K562 (cell line): ENCODE data around the gene UBE2S. TPM values are rescaled to one million over a fixed set of nuclear protein-coding genes. Genes with fewer than 3 reads are reported as not detected.
A peak's percentile ranks its signal among the peaks of the same experiment; 100 is the strongest.

Experiments
- BDP1 ChIP-seq: IDR thresholded peaks from 3 replicates; pipeline ENCODE4 v1.6.1; 2011; ENCODE audit not compliant: insufficient read length, insufficient read depth
- GTF2F1 ChIP-seq: IDR thresholded peaks from 2 replicates; pipeline ENCODE4 v1.6.1; 2011; ENCODE audit warnings: low read depth, low read length, improper control_type of control experiment
- HIVEP1 ChIP-seq: fragments of 250-450 bp; sonication (Bioruptor Pico); IDR thresholded peaks from 2 replicates; pipeline ENCODE4 v1.4.0; 2020; ENCODE audit warnings: mild to moderate bottlenecking
- HMG20B ChIP-seq: fragments of 250-450 bp; sonication (Bioruptor Pico); IDR thresholded peaks from 2 replicates; pipeline ENCODE4 v1.5.0; 2021; ENCODE audit warnings: mild to moderate bottlenecking
- MBD2 ChIP-seq: sonication (generic); IDR thresholded peaks from 2 replicates; pipeline ENCODE4 v1.6.1; 2016; ENCODE audit warnings: low read depth, borderline replicate concordance
- RAD21 ChIP-seq, 2 experiments: fragments of 250-450 bp in 1 of 2; fragments of 450-650 bp in 1 of 2; sonication (Bioruptor Pico) in 1 of 2; formaldehyde crosslinking in 1 of 2; IDR thresholded peaks in 1 of 2; conservative IDR thresholded peaks in 1 of 2; 2 replicates each; pipeline versions ENCODE4 v1.4.0 to v1.8.0; 2020 to 2022; ENCODE audit warnings: mild to moderate bottlenecking in 2 of 2, moderate library complexity in 1 of 2
- SRSF7 ChIP-seq: fragments of 200-400 bp; formaldehyde crosslinking; optimal IDR thresholded peaks from 2 replicates; pipeline ENCODE3; 2017; ENCODE audit warnings: mild to moderate bottlenecking, low read depth, low read length
- ZNF184 ChIP-seq: sonication (generic); formaldehyde crosslinking; IDR thresholded peaks from 2 replicates; pipeline ENCODE4 v1.5.0; 2020; ENCODE audit warnings: missing genetic modification reagents
- ZNF3 ChIP-seq: fragments of 250-450 bp; sonication (Bioruptor Pico); IDR thresholded peaks from 2 replicates; pipeline ENCODE4 v1.5.0; 2021; ENCODE audit warnings: mild to moderate bottlenecking, moderate library complexity
- ZNF644 ChIP-seq: fragments of 200-800 bp; sonication (Bioruptor generic); IDR thresholded peaks from 2 replicates; pipeline ENCODE4 v1.6.1; 2016; ENCODE audit warnings: low read depth, missing genetic modification characterization, missing compliant biosample characterization
- ZNF717 ChIP-seq: fragments of 250-450 bp; sonication (Bioruptor Pico); IDR thresholded peaks from 2 replicates; pipeline ENCODE4 v1.5.0; 2021
- polyA plus RNA-seq, 8 experiments: library from polyadenylated mRNA; depleted of rRNA in 4 of 8; stranded (reverse) in 5 of 8; unstranded in 3 of 8; fragments of >200 nt; fragmentation: Nextera tagmentation in 2 of 8; fragmentation: Illumina TruSeq in 1 of 8; extraction: Ambion mirVana in 2 of 8; extraction: Trizol in 1 of 8; gene quantifications; 2 replicates each; pipeline versions ENCODE4 v1.2.1 to v1.2.3, GENCODE V29; 2011 to 2014; ENCODE audit warnings: inconsistent platforms in 1 of 8, missing spikeins in 1 of 8
- total RNA-seq, 7 experiments: library from RNA; depleted of rRNA in 6 of 7; stranded (reverse); fragments of >200 nt in 6 of 7; fragmentation: Illumina TruSeq in 2 of 7; extraction: Trizol in 2 of 7; gene quantifications; 2 replicates each; pipeline versions ENCODE4 v1.2.1 to v1.2.3, GENCODE V29; 2011 to 2021; ENCODE audit warnings: low replicate concordance in 1 of 7
- TF ChIP-seq, protein P1 (sequence below), 3 experiments: fragments of 200-800 bp in 1 of 3; fragments of 250-450 bp in 1 of 3; fragments of 450-650 bp in 1 of 3; sonication (Bioruptor Pico) in 1 of 3; sonication (Bioruptor generic) in 1 of 3; formaldehyde crosslinking in 1 of 3; IDR thresholded peaks; 2 replicates each; pipeline versions ENCODE4 v1.6.1 to v1.8.0; 2016 to 2022; ENCODE audit warnings: mild to moderate bottlenecking in 2 of 3, missing genetic modification characterization in 2 of 3, missing compliant biosample characterization in 1 of 3, moderate library complexity in 1 of 3
- TF ChIP-seq, protein P2 (sequence below): fragments of 250-450 bp; sonication (Bioruptor Pico); IDR thresholded peaks from 2 replicates; pipeline ENCODE4 v1.9.0; 2021; ENCODE audit warnings: mild to moderate bottlenecking, inconsistent platforms
- TF ChIP-seq, protein P3 (sequence below), 2 experiments: IDR thresholded peaks; 2 replicates each; pipeline ENCODE4 v1.6.1; 2011; ENCODE audit warnings: borderline replicate concordance in 1 of 2, control low read depth in 1 of 2, low read depth in 1 of 2, low read length in 1 of 2, mild to moderate bottlenecking in 1 of 2, mixed read lengths in 1 of 2, moderate library complexity in 1 of 2; ENCODE audit not compliant: insufficient read depth in 1 of 2, insufficient read length in 1 of 2, poor library complexity in 1 of 2, severe bottlenecking in 1 of 2; ENCODE audit errors: extremely low read depth in 1 of 2
- TF ChIP-seq, protein P4 (sequence below): fragments of 450-650 bp; IDR thresholded peaks from 2 replicates; pipeline ENCODE4 v1.6.1; 2018; ENCODE audit not compliant: partially characterized antibody

The UBE2S gene
- total and polyA plus RNA-seq, 9 of the 15 experiments (the other 6 are each of a cell fraction or from before 2014, with no cell fraction given): 1.5 to 1,305 (median 157) TPM

DNA sequence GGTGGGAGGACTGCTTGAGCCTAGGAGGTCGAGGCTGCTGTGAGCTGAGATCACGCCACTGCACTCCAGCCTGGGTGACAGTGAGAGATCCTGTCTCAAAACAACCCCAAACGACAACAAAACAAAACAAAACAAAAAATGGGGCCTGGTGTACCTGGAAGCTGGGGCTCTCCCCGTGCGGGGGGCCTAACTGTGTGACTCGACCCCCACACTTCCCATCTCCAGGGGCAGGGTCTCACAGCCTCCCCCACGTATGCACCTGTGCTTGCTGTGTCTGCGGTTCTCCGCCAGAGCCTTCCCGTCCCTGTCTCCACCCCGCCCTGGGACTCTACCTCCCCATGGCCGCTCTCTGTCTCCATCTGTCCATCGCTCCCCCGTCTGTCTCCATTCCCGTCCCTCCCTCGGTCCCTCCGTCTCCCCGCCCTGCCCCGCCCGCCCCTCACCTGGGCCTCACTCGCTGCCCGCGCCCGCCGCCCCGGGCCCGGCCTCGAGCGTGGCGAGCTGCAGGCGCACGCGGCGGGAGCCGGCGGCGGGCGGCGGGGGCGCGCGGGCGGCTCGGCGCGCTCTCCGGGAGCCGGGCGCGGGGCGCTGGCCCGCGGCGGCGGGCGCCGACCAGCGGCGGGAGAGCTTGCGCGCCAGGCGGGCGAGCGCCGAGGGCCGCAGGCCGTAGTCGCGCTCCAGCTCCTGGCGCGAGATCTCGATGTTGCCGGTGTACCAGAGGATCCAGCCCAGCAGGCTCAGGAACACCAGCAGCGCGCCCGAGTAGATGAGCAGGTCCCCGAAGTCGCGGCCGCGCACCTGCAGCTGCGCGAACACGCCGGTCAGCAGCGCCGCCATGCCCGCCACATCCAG, 24.1 kb downstream of the UBE2S start (continued):
- TF ChIP-seq, protein P1, sequence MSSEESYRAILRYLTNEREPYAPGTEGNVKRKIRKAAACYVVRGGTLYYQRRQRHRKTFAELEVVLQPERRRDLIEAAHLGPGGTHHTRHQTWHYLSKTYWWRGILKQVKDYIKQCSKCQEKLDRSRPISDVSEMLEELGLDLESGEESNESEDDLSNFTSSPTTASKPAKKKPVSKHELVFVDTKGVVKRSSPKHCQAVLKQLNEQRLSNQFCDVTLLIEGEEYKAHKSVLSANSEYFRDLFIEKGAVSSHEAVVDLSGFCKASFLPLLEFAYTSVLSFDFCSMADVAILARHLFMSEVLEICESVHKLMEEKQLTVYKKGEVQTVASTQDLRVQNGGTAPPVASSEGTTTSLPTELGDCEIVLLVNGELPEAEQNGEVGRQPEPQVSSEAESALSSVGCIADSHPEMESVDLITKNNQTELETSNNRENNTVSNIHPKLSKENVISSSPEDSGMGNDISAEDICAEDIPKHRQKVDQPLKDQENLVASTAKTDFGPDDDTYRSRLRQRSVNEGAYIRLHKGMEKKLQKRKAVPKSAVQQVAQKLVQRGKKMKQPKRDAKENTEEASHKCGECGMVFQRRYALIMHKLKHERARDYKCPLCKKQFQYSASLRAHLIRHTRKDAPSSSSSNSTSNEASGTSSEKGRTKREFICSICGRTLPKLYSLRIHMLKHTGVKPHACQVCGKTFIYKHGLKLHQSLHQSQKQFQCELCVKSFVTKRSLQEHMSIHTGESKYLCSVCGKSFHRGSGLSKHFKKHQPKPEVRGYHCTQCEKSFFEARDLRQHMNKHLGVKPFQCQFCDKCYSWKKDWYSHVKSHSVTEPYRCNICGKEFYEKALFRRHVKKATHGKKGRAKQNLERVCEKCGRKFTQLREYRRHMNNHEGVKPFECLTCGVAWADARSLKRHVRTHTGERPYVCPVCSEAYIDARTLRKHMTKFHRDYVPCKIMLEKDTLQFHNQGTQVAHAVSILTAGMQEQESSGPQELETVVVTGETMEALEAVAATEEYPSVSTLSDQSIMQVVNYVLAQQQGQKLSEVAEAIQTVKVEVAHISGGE (CRISPR knock-in tag; IDR thresholded peaks at IDR 0.05): peak in 1 of 3 experiments; percentile 42; a peak in 1 of 6 replicates
- TF ChIP-seq GTF2F1: no peak
- TF ChIP-seq, protein P2, sequence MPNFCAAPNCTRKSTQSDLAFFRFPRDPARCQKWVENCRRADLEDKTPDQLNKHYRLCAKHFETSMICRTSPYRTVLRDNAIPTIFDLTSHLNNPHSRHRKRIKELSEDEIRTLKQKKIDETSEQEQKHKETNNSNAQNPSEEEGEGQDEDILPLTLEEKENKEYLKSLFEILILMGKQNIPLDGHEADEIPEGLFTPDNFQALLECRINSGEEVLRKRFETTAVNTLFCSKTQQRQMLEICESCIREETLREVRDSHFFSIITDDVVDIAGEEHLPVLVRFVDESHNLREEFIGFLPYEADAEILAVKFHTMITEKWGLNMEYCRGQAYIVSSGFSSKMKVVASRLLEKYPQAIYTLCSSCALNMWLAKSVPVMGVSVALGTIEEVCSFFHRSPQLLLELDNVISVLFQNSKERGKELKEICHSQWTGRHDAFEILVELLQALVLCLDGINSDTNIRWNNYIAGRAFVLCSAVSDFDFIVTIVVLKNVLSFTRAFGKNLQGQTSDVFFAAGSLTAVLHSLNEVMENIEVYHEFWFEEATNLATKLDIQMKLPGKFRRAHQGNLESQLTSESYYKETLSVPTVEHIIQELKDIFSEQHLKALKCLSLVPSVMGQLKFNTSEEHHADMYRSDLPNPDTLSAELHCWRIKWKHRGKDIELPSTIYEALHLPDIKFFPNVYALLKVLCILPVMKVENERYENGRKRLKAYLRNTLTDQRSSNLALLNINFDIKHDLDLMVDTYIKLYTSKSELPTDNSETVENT (CRISPR knock-in tag): peak; percentile 50; the same call in 1 of the 2 replicates
- no peak for TF ChIP-seq ZNF184 (CRISPR knock-in tag)
- TF ChIP-seq, protein P3, sequence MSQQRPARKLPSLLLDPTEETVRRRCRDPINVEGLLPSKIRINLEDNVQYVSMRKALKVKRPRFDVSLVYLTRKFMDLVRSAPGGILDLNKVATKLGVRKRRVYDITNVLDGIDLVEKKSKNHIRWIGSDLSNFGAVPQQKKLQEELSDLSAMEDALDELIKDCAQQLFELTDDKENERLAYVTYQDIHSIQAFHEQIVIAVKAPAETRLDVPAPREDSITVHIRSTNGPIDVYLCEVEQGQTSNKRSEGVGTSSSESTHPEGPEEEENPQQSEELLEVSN (IDR thresholded peaks at IDR 0.05; ENCODE audit: borderline replicate concordance in 1 of 2, extremely low read depth in 1 of 2, insufficient read depth in 1 of 2, insufficient read length in 1 of 2, low read depth in 1 of 2, low read length in 1 of 2, poor library complexity in 1 of 2, severe bottlenecking in 1 of 2): peak; percentile 69 to 98
- no peak for TF ChIP-seq ZNF717 (CRISPR knock-in tag)
- peak; percentile 53; the same call in 1 of the 2 replicates for TF ChIP-seq ZNF644 (tag)
- TF ChIP-seq SRSF7: no peak
- no peak for TF ChIP-seq HMG20B
- no peak for TF ChIP-seq BDP1
- TF ChIP-seq HIVEP1 (CRISPR knock-in tag): no peak
- TF ChIP-seq, protein P4, sequence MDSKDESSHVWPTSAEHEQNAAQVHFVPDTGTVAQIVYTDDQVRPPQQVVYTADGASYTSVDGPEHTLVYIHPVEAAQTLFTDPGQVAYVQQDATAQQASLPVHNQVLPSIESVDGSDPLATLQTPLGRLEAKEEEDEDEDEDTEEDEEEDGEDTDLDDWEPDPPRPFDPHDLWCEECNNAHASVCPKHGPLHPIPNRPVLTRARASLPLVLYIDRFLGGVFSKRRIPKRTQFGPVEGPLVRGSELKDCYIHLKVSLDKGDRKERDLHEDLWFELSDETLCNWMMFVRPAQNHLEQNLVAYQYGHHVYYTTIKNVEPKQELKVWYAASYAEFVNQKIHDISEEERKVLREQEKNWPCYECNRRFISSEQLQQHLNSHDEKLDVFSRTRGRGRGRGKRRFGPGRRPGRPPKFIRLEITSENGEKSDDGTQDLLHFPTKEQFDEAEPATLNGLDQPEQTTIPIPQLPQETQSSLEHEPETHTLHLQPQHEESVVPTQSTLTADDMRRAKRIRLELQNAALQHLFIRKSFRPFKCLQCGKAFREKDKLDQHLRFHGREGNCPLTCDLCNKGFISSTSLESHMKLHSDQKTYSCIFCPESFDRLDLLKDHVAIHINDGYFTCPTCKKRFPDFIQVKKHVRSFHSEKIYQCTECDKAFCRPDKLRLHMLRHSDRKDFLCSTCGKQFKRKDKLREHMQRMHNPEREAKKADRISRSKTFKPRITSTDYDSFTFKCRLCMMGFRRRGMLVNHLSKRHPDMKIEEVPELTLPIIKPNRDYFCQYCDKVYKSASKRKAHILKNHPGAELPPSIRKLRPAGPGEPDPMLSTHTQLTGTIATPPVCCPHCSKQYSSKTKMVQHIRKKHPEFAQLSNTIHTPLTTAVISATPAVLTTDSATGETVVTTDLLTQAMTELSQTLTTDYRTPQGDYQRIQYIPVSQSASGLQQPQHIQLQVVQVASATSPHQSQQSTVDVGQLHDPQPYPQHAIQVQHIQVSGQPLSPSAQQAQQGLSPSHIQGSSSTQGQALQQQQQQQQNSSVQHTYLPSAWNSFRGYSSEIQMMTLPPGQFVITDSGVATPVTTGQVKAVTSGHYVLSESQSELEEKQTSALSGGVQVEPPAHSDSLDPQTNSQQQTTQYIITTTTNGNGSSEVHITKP: no peak
- TF ChIP-seq ZNF3 (CRISPR knock-in tag): no peak
- TF ChIP-seq MBD2: no peak
- peak; percentile 9 to 44; a peak in 2 of 4 replicates for TF ChIP-seq RAD21 (CRISPR knock-in tag; conservative IDR thresholded peaks at IDR 0.05 in 1 of 2, IDR thresholded peaks at IDR 0.05 in 1 of 2)
